GM20000 (cell line): Measurements from ENCODE around the gene DPT.

Experiments
- DNase-seq: peaks from one replicate; pipeline ENCODE4 v3.0.0; 2012; ENCODE audit warnings: low spot score
- CTCF ChIP-seq: IDR thresholded peaks from 2 replicates; pipeline ENCODE4 v1.5.1; 2012; ENCODE audit warnings: mild to moderate bottlenecking, control low read depth; ENCODE audit errors: extremely low read depth, missing control alignments

Gene DPT

GRCh38 chr1:168735974-168736373 is 7.0 kb upstream of the DPT start:
- DNase-seq: no peak
- TF ChIP-seq CTCF: no peak

GRCh38 chr1:168734946-168735345 is 5.9 kb upstream of the DPT start:
- DNase-seq: no peak
- no peak for TF ChIP-seq CTCF

- TF ChIP-seq CTCF: no peak
- no peak for DNase-seq
Observed at GRCh38 chr1:168734271-168734670, 5.3 kb upstream of the DPT start.

GRCh38 chr1:168733241-168733640 is 4.2 kb upstream of the DPT start:
- TF ChIP-seq CTCF: no peak
- DNase-seq: no peak

GRCh38 chr1:168732736-168733135 is 3.7 kb upstream of the DPT start:
- no peak for DNase-seq
- TF ChIP-seq CTCF: no peak

GRCh38 chr1:168731244-168731953 is 2.4 kb upstream of the DPT start:
- no peak for TF ChIP-seq CTCF
- DNase-seq: no peak

- no peak for TF ChIP-seq CTCF
- DNase-seq: no peak
Observed at GRCh38 chr1:168729405-168729802, 398 bp upstream of the DPT start.
